ENCODE measurements around the gene DUSP6.

Gene DUSP6

GRCh38 chr12:89370850-89371249 is 18.5 kb upstream of the DUSP6 start:
- Histone ChIP-seq H3K36me3 (ENCODE audit: control insufficient read depth, insufficient read depth, low read length) (no peaks in the 10 kb centered on the region), H3K4me2 (ENCODE audit: low read length) (no peak overlapping the region), H2AFZ (no peak overlapping the region), H3K27ac (no peak overlapping the region), H3K4me1 (peaks cover 4% of the 10 kb centered on the region), H3K9ac (no peak overlapping the region), H3K9me3 (ENCODE audit: control insufficient read depth, low read length) (no peaks in the 10 kb centered on the region), H3K4me3 (ENCODE audit: low read depth, low read length) (no peak overlapping the region), H3K27me3 (ENCODE audit: control insufficient read depth, insufficient read depth, low read length) (no peaks in the 10 kb centered on the region), H3K79me2 (peaks cover 8% of the 10 kb centered on the region)
- TF ChIP-seq CTCF (IDR thresholded peaks at IDR 0.05): no peak

- Histone ChIP-seq H3K4me1 (peaks cover 4% of the 10 kb centered on the region), H3K9me3 (ENCODE audit: control insufficient read depth, low read length) (no peaks in the 10 kb centered on the region), H3K27me3 (ENCODE audit: control insufficient read depth, insufficient read depth, low read length) (no peaks in the 10 kb centered on the region), H3K9ac (no peak overlapping the region), H3K27ac (no peak overlapping the region), H3K4me2 (ENCODE audit: low read length) (no peak overlapping the region), H3K79me2 (peaks cover 8% of the 10 kb centered on the region), H3K4me3 (ENCODE audit: low read depth, low read length) (no peak overlapping the region), H3K36me3 (ENCODE audit: control insufficient read depth, insufficient read depth, low read length) (no peaks in the 10 kb centered on the region), H2AFZ (no peak overlapping the region)
- no peak for TF ChIP-seq CTCF (IDR thresholded peaks at IDR 0.05)
These were observed 18.1 kb upstream of the DUSP6 start for GRCh38 chr12:89370421-89370831.

- Histone ChIP-seq H3K9ac (no peak overlapping the region), H3K4me2 (ENCODE audit: low read length) (no peak overlapping the region), H2AFZ (no peak overlapping the region), H3K4me3 (ENCODE audit: low read depth, low read length) (no peak overlapping the region), H3K4me1 (peaks cover 6% of the 10 kb centered on the region), H3K27ac (no peak overlapping the region), H3K9me3 (ENCODE audit: control insufficient read depth, low read length) (no peaks in the 10 kb centered on the region), H3K27me3 (ENCODE audit: control insufficient read depth, insufficient read depth, low read length) (no peaks in the 10 kb centered on the region), H3K79me2 (peaks cover 8% of the 10 kb centered on the region), H3K36me3 (ENCODE audit: control insufficient read depth, insufficient read depth, low read length) (no peaks in the 10 kb centered on the region)
- TF ChIP-seq CTCF (IDR thresholded peaks at IDR 0.05): no peak
These were observed 16.9 kb upstream of the DUSP6 start for GRCh38 chr12:89369166-89369565.

GRCh38 chr12:89368391-89368790 is 16.1 kb upstream of the DUSP6 start:
- no peak overlapping the region for H2AFZ ChIP-seq
- H3K4me1 ChIP-seq: peaks cover 9% of the 10 kb centered on the region
- H3K9me3 ChIP-seq (ENCODE audit: control insufficient read depth, low read length): no peaks in the 10 kb centered on the region
- no peak overlapping the region for H3K27ac ChIP-seq
- H3K4me3 ChIP-seq (ENCODE audit: low read depth, low read length): no peak overlapping the region
- no peak for TF ChIP-seq CTCF (IDR thresholded peaks at IDR 0.05)
- no peak overlapping the region for H3K4me2 ChIP-seq (ENCODE audit: low read length)
- H3K9ac ChIP-seq: no peak overlapping the region
- H3K27me3 ChIP-seq (ENCODE audit: control insufficient read depth, insufficient read depth, low read length): no peaks in the 10 kb centered on the region
- no peaks in the 10 kb centered on the region for H3K36me3 ChIP-seq (ENCODE audit: control insufficient read depth, insufficient read depth, low read length)
- peaks cover 8% of the 10 kb centered on the region for H3K79me2 ChIP-seq

GRCh38 chr12:89366676-89367364 is 14.5 kb upstream of the DUSP6 start:
- Histone ChIP-seq H3K27ac (no peak overlapping the region), H3K9ac (no peak overlapping the region), H3K4me1 (peaks cover 18% of the 10 kb centered on the region), H3K4me2 (ENCODE audit: low read length) (no peak overlapping the region), H2AFZ (no peak overlapping the region), H3K4me3 (ENCODE audit: low read depth, low read length) (no peak overlapping the region), H3K9me3 (ENCODE audit: control insufficient read depth, low read length) (no peaks in the 10 kb centered on the region), H3K27me3 (ENCODE audit: control insufficient read depth, insufficient read depth, low read length) (no peaks in the 10 kb centered on the region), H3K36me3 (ENCODE audit: control insufficient read depth, insufficient read depth, low read length) (no peaks in the 10 kb centered on the region), H3K79me2 (peaks cover 15% of the 10 kb centered on the region)
- TF ChIP-seq CTCF (IDR thresholded peaks at IDR 0.05): no peak

Measured in parathyroid adenoma (tissue), 2 donors.